A549 (cell line): ENCODE results near the gene CD99L2.

ENCODE experiments used
- CEBPB ChIP-seq, 2 experiments: fragments of >200 bp in 1 of 2; sonication (Bioruptor Twin) in 1 of 2; formaldehyde crosslinking in 1 of 2; IDR thresholded peaks; 2 replicates each; pipeline ENCODE4 v1.6.1; 2012 to 2016
- CTCF ChIP-seq: fragments of >200 bp; sonication (Bioruptor Twin); formaldehyde crosslinking; IDR thresholded peaks from 3 replicates; pipeline ENCODE4 v1.5.1; 2016
- E2F6 ChIP-seq: IDR thresholded peaks from 2 replicates; pipeline ENCODE4 v1.6.1; 2012; ENCODE audit warnings: low read depth, borderline replicate concordance
- EP300 ChIP-seq, 2 experiments: fragments of >200 bp; sonication (Bioruptor Twin); formaldehyde crosslinking; IDR thresholded peaks; 2 replicates in 1 of 2; 3 replicates in 1 of 2; pipeline ENCODE4 v1.6.1; 2016 to 2017
- ESRRA ChIP-seq: fragments of 150-350 bp; IDR thresholded peaks from 2 replicates; pipeline ENCODE4 v1.6.1; 2014; ENCODE audit warnings: mild to moderate bottlenecking, low read length, borderline replicate concordance
- HEYL ChIP-seq: fragments of 250-450 bp; sonication (Bioruptor Pico); IDR thresholded peaks from 2 replicates; pipeline ENCODE4 v1.8.0; 2021; ENCODE audit warnings: mild to moderate bottlenecking, moderate library complexity
- HMGXB4 ChIP-seq: fragments of 250-450 bp; sonication (Bioruptor Pico); IDR thresholded peaks from 2 replicates; pipeline ENCODE4 v1.5.0; 2021; ENCODE audit warnings: mild to moderate bottlenecking, moderate library complexity, borderline replicate concordance
- HOXA7 ChIP-seq: fragments of 250-450 bp; sonication (Bioruptor Pico); IDR thresholded peaks from 2 replicates; pipeline ENCODE4 v1.5.0; 2020; ENCODE audit warnings: mild to moderate bottlenecking, moderate library complexity
- KDM1A ChIP-seq: fragments of 200-600 bp; sonication (generic); IDR thresholded peaks from 2 replicates; pipeline ENCODE4 v1.6.1; 2016; ENCODE audit warnings: low read depth, mild to moderate bottlenecking
- PBX3 ChIP-seq: IDR thresholded peaks from 2 replicates; pipeline ENCODE4 v1.6.1; 2012
- POLR2A ChIP-seq: IDR thresholded peaks from 2 replicates; pipeline ENCODE4 v1.6.1; 2012; ENCODE audit warnings: mild to moderate bottlenecking, low read length
- RAD21 ChIP-seq, 2 experiments: fragments of >200 bp in 1 of 2; sonication (Bioruptor Twin) in 1 of 2; formaldehyde crosslinking in 1 of 2; IDR thresholded peaks in 1 of 2; conservative IDR thresholded peaks in 1 of 2; 2 replicates in 1 of 2; 3 replicates in 1 of 2; pipeline ENCODE4 v1.6.1; 2012 to 2018; ENCODE audit warnings: inconsistent platforms in 1 of 2
- RCOR1 ChIP-seq: fragments of 150-350 bp; IDR thresholded peaks from 2 replicates; pipeline ENCODE4 v1.6.1; 2014; ENCODE audit warnings: antibody characterized with exemption, low read length, low read depth

GRCh38 chrX:150844016-150844415 is 54.5 kb downstream of the CD99L2 start:
- TF ChIP-seq KDM1A (no peak), CTCF (no peak), ESRRA (no peak), RCOR1 (no peak), CEBPB (IDR thresholded peaks at IDR 0.05) (no peak), EP300 (IDR thresholded peaks at IDR 0.05) (no peak; a peak in 1 of 5 replicates), E2F6 (no peak), HEYL (CRISPR knock-in tag) (no peak), POLR2A (no peak), HMGXB4 (CRISPR knock-in tag) (no peak), PBX3 (no peak), HOXA7 (no peak), RAD21 (conservative IDR thresholded peaks at IDR 0.05 in 1 of 2, IDR thresholded peaks at IDR 0.05 in 1 of 2) (no peak)
